HG02642 (cell line): Measurements from ENCODE around the gene NRG2.

Experiments used
- ATAC-seq: cut with Tn5 transposase; IDR thresholded peaks from one replicate; pipeline ENCODE4 v1.9.1; 2021; ENCODE audit warnings: mild to moderate bottlenecking; ENCODE audit not compliant: unreplicated experiment, poor library complexity

Gene NRG2

GRCh38 chr5:139886213-139886612, 156.9 kb downstream of the NRG2 start:
- ATAC-seq: no peak

GRCh38 chr5:139885857-139886208, 157.3 kb downstream of the NRG2 start:
- no peak for ATAC-seq

GRCh38 chr5:139885172-139885856, 157.8 kb downstream of the NRG2 start:
- ATAC-seq: no peak

- no peak for ATAC-seq
Observed at GRCh38 chr5:139884734-139885133, 158.4 kb downstream of the NRG2 start.

- no peak for ATAC-seq
Observed at GRCh38 chr5:139884144-139884543, 159.0 kb downstream of the NRG2 start.

- ATAC-seq: no peak
Observed at GRCh38 chr5:139882961-139883539, 160.0 kb downstream of the NRG2 start.

- ATAC-seq: no peak
Observed at GRCh38 chr5:139882316-139882715, 160.8 kb downstream of the NRG2 start.

GRCh38 chr5:139881143-139881733, 161.9 kb downstream of the NRG2 start:
- ATAC-seq: no peak

GRCh38 chr5:139880416-139881142, 162.5 kb downstream of the NRG2 start:
- no peak for ATAC-seq

GRCh38 chr5:139878093-139878492, 165.0 kb downstream of the NRG2 start:
- no peak for ATAC-seq

- ATAC-seq: no peak
Observed at GRCh38 chr5:139877129-139877597, 165.9 kb downstream of the NRG2 start.

- ATAC-seq: no peak
Observed at GRCh38 chr5:139875957-139876356, 167.1 kb downstream of the NRG2 start.

GRCh38 chr5:139872851-139873794, 170.0 kb downstream of the NRG2 start:
- ATAC-seq: no peak

- ATAC-seq: no peak
Observed at GRCh38 chr5:139872052-139872766, 170.9 kb downstream of the NRG2 start.

GRCh38 chr5:139871614-139872013, 171.5 kb downstream of the NRG2 start:
- ATAC-seq: no peak

- ATAC-seq: no peak
Observed at GRCh38 chr5:139870677-139871076, 172.4 kb downstream of the NRG2 start.

- ATAC-seq: no peak
Observed at GRCh38 chr5:139869042-139869790, 173.9 kb downstream of the NRG2 start.

- no peak for ATAC-seq
Observed at GRCh38 chr5:139867581-139867980, 175.5 kb downstream of the NRG2 start.

GRCh38 chr5:139867109-139867508, 176.0 kb downstream of the NRG2 start:
- ATAC-seq: no peak
